GM23248 (cell line): ENCODE results near the gene TH. TPM values are rescaled to one million over a fixed set of nuclear protein-coding genes. Genes with fewer than 3 reads are reported as not detected.

Experiments used
- DNase-seq: peaks from one replicate; pipeline ENCODE4 v3.0.0-alpha.2; 2015
- H2AFZ ChIP-seq: fragments of 200-600 bp; sonication (generic); 2 replicates; pipeline ENCODE4 v1.6.1; 2016; ENCODE audit warnings: antibody characterized with exemption
- H3F3A ChIP-seq: fragments of 200-600 bp; sonication (generic); 2 replicates; pipeline ENCODE4 v1.6.1; 2016; ENCODE audit warnings: mild to moderate bottlenecking, antibody characterized with exemption, mixed run types; ENCODE audit not compliant: insufficient read depth
- H3K27ac ChIP-seq: fragments of 200-600 bp; sonication (generic); 2 replicates; pipeline ENCODE4 v1.5.1; 2016; ENCODE audit warnings: mild to moderate bottlenecking
- H3K27me3 ChIP-seq: fragments of 200-600 bp; sonication (generic); replicated peaks from 2 replicates; pipeline ENCODE4 v1.6.1; 2016; ENCODE audit warnings: mild to moderate bottlenecking; ENCODE audit not compliant: insufficient read depth
- H3K36me3 ChIP-seq: fragments of 200-600 bp; sonication (generic); 2 replicates; pipeline ENCODE4 v1.6.1; 2016; ENCODE audit warnings: low read depth, mild to moderate bottlenecking
- H3K4me1 ChIP-seq: fragments of 200-600 bp; sonication (generic); 2 replicates; pipeline ENCODE4 v1.6.1; 2016; ENCODE audit warnings: mild to moderate bottlenecking; ENCODE audit not compliant: insufficient read depth
- H3K4me2 ChIP-seq: fragments of 200-600 bp; sonication (generic); one replicate; pipeline ENCODE4 v1.6.1; 2016; ENCODE audit warnings: mild to moderate bottlenecking; ENCODE audit not compliant: unreplicated experiment
- H3K4me3 ChIP-seq: fragments of 200-600 bp; sonication (generic); 2 replicates; pipeline ENCODE4 v1.5.1; 2016; ENCODE audit warnings: mild to moderate bottlenecking
- H3K79me2 ChIP-seq: fragments of 200-600 bp; sonication (generic); 2 replicates; pipeline ENCODE4 v1.6.1; 2016; ENCODE audit warnings: mild to moderate bottlenecking; ENCODE audit not compliant: insufficient read depth
- H3K9ac ChIP-seq: fragments of 200-600 bp; sonication (generic); 2 replicates; pipeline ENCODE4 v1.6.1; 2016; ENCODE audit warnings: mild to moderate bottlenecking
- H3K9me2 ChIP-seq: fragments of 200-600 bp; sonication (generic); 2 replicates; pipeline ENCODE4 v1.6.1; 2016; ENCODE audit warnings: mixed run types, mild to moderate bottlenecking, moderate library complexity; ENCODE audit not compliant: insufficient read depth
- H3K9me3 ChIP-seq: fragments of 200-600 bp; sonication (generic); one replicate; pipeline ENCODE4 v1.6.1; 2017; ENCODE audit warnings: low read depth
- H4K20me1 ChIP-seq: fragments of 200-600 bp; sonication (generic); 2 replicates; pipeline ENCODE4 v1.6.0; 2016; ENCODE audit not compliant: insufficient read depth
- EZH2 ChIP-seq: fragments of 200-600 bp; sonication (generic); IDR thresholded peaks from 2 replicates; pipeline ENCODE4 v1.6.1; 2018; ENCODE audit warnings: antibody characterized with exemption, mild to moderate bottlenecking; ENCODE audit not compliant: insufficient read depth, poor library complexity, severe bottlenecking
- EZH2phosphoT487 ChIP-seq: fragments of 200-600 bp; sonication (generic); IDR thresholded peaks from 2 replicates; pipeline ENCODE4 v1.6.1; 2018; ENCODE audit warnings: antibody characterized with exemption, moderate library complexity, mild to moderate bottlenecking, low read depth; ENCODE audit not compliant: insufficient read depth
- WGBS, 2 experiments: methylation state at CpG; one replicate each; pipeline ENCODE4 v1.1.6; 2015 to 2017; ENCODE audit warnings: low lambda C conversion rate in 2 of 2, low coverage in 1 of 2; ENCODE audit errors: missing lambda C conversion rate in 2 of 2; 5-methylcytosine and 5-hydroxymethylcytosine counted together
- in situ Hi-C: fragments of 300-500 bp; cut with MboI; formaldehyde crosslinking; loops from 2 replicates; pipeline ENCODE4 v1.15.0; 2020
- polyA plus RNA-seq: library from polyadenylated mRNA; unstranded; fragments of >200 nt; fragmentation: Nextera tagmentation; extraction: Ambion mirVana; gene quantifications from 2 replicates; pipeline ENCODE4 v1.2.1, GENCODE V29; 2016
- total RNA-seq: library from RNA; depleted of rRNA; stranded (reverse); fragments of >200 nt; shearing (Covaris generic); gene quantifications from 2 replicates; pipeline ENCODE4 v1.2.3, GENCODE V29; 2014

TH gene
- total and polyA plus RNA-seq, 2 experiments from 2014 or later, result not detected

DNA sequence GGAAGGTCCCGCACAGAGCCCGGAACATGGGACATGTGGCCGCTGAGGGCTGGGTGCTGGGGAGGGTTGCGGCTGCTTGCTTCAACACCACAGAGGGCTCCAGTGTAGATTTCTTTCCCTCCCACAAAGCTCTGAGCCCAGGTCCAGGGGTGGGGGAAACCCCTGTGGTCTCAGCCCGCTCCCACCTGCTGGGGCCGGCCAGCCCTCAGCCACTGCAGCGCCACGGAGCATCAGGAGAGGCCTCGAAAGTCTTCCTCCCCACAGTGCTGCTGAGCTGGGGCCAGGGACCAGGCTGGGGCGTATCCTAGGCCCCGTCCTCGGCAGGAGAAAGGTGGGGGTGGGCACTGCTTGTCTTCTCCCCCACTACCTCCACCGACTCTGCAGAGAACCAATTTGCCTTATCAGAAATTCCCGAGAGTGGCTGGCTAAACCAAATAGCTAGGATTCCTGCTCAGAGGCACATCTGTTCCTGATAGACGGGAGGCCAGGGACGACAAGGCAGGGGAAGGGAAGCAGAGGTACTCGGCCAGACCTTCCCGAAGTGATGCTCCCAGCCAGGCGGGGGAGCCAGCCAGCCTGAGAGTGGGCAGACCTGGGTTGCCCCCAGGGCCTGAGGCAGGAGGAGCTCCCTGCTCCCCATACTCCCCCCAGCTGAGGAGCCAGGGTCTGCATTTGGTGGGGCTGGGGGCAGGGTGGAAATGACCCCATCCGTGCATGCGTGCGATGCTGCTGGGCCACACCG lies 51.1 kb downstream of the TH start:
- Histone ChIP-seq H3F3A (no peaks in the 10 kb centered on the region), H4K20me1 (no peaks in the 10 kb centered on the region), H3K79me2 (no peaks in the 10 kb centered on the region), H3K27me3 (peaks cover 48% of the 10 kb centered on the region), H3K9me3 (no peaks in the 10 kb centered on the region), H3K27ac (no peak overlapping the region), H2AFZ (no peak overlapping the region), H3K36me3 (no peaks in the 10 kb centered on the region), H3K9ac (no peak overlapping the region), H3K9me2 (no peaks in the 10 kb centered on the region), H3K4me2 (no peak overlapping the region), H3K4me3 (no peak overlapping the region), H3K4me1 (no peaks in the 10 kb centered on the region)
- TF ChIP-seq EZH2 (no peak), EZH2phosphoT487 (no peak)
- no peak for DNase-seq
- WGBS, 2 experiments, result 34% methylated on average over 19 to 23 of the region's 23 CpGs
- in situ Hi-C loops, result no loop called here

GRCh38 chr11:2118677-2119076 lies 52.9 kb downstream of the TH start:
- Histone ChIP-seq H3K4me2 (no peak overlapping the region), H3K79me2 (no peaks in the 10 kb centered on the region), H3K27ac (no peak overlapping the region), H3K36me3 (no peaks in the 10 kb centered on the region), H3K27me3 (peaks cover 48% of the 10 kb centered on the region), H3K9ac (no peak overlapping the region), H3K9me2 (no peaks in the 10 kb centered on the region), H2AFZ (no peak overlapping the region), H3K4me3 (no peak overlapping the region), H3F3A (no peaks in the 10 kb centered on the region), H3K4me1 (no peaks in the 10 kb centered on the region), H4K20me1 (no peaks in the 10 kb centered on the region), H3K9me3 (no peaks in the 10 kb centered on the region)
- in situ Hi-C loops, result no loop called here
- TF ChIP-seq EZH2phosphoT487 (no peak), EZH2 (no peak)
- DNase-seq, result no peak
- WGBS, 2 experiments, result 14 to 15% methylated on average over 4 of the region's 4 CpGs

DNA sequence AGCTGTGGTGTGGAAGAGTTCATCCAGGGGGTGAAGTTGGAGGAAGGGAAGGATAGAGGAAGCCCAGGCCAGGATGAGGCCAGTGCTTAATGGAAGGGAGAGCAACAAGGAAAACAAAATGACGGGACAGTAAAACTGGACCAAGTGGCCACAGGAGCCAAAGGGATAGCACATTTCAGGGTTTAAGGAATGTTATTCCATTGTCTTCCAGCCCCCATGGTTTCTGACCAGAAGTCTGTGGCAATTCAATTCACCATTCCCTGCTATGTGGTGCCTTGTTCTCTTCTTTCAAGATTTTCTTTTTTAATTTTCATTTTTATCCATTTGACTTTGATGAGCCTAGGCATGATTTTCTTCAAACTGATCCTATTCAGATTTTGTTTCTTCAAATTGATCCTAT lies 54.9 kb downstream of the TH start:
- Histone ChIP-seq H3K9me3 (no peaks in the 10 kb centered on the region), H3K36me3 (no peaks in the 10 kb centered on the region), H3K4me2 (no peak overlapping the region), H3K79me2 (no peaks in the 10 kb centered on the region), H3K4me3 (no peak overlapping the region), H3K9ac (no peak overlapping the region), H2AFZ (no peak overlapping the region), H3K27me3 (peaks cover 46% of the 10 kb centered on the region), H3K27ac (no peak overlapping the region), H3F3A (no peaks in the 10 kb centered on the region), H3K9me2 (no peaks in the 10 kb centered on the region), H3K4me1 (no peaks in the 10 kb centered on the region), H4K20me1 (no peaks in the 10 kb centered on the region)
- DNase-seq, result no peak
- TF ChIP-seq EZH2phosphoT487 (no peak), EZH2 (no peak)
- in situ Hi-C loops, result no loop called here
- WGBS, 2 experiments, result 48 to 72% methylated on average over 1 of the region's 1 CpG

GRCh38 chr11:2115308-2115707 lies 56.3 kb downstream of the TH start:
- no peak for TF ChIP-seq EZH2
- in situ Hi-C loops, result no loop called here
- H3K79me2 ChIP-seq, result no peaks in the 10 kb centered on the region
- DNase-seq, result no peak
- peaks cover 49% of the 10 kb centered on the region for H3K27me3 ChIP-seq
- no peaks in the 10 kb centered on the region for H3K9me2 ChIP-seq
- H3K9me3 ChIP-seq, result no peaks in the 10 kb centered on the region
- H3K4me1 ChIP-seq, result no peaks in the 10 kb centered on the region
- WGBS, 2 experiments, result 76 to 79% methylated on average over 4 to 12 of the region's 12 CpGs
- H4K20me1 ChIP-seq, result no peaks in the 10 kb centered on the region
- no peak overlapping the region for H2AFZ ChIP-seq
- no peaks in the 10 kb centered on the region for H3K36me3 ChIP-seq
- no peak overlapping the region for H3K4me2 ChIP-seq
- H3K27ac ChIP-seq, result no peak overlapping the region
- H3F3A ChIP-seq, result no peaks in the 10 kb centered on the region
- H3K4me3 ChIP-seq, result no peak overlapping the region
- no peak overlapping the region for H3K9ac ChIP-seq
